Right atrium auricular region (tissue), 2 donors: ENCODE results near the gene DOCK4. TPM values are rescaled to one million over a fixed set of nuclear protein-coding genes. Genes with fewer than 3 reads are reported as not detected.

Experiments used
- DNase-seq: peaks from one replicate; pipeline ENCODE4 v3.0.0-alpha.2; 2019; ENCODE audit warnings: low spot score
- H3K27ac ChIP-seq, 2 donors: fragments of 200-600 bp; sonication (generic); 1 replicate in 1 of 2; 2 replicates in 1 of 2; pipeline ENCODE4 v1.5.1; 2016 to 2019
- H3K27me3 ChIP-seq, 2 donors: fragments of 200-600 bp; sonication (generic); one replicate each; pipeline versions ENCODE4 v1.5.1 to v1.6.0; 2017 to 2019
- H3K36me3 ChIP-seq: fragments of 200-600 bp; sonication (generic); one replicate; pipeline ENCODE4 v1.5.1; 2016
- H3K4me1 ChIP-seq, 2 donors: fragments of 200-600 bp; sonication (generic); one replicate each; pipeline versions ENCODE4 v1.5.1 to v1.6.0; 2017 to 2019
- H3K4me3 ChIP-seq, 2 donors: fragments of 200-600 bp; sonication (generic); 1 replicate in 1 of 2; 2 replicates in 1 of 2; pipeline ENCODE4 v1.5.1; 2017 to 2019; ENCODE audit warnings: mild to moderate bottlenecking in 1 of 2, moderate library complexity in 1 of 2
- H3K9me3 ChIP-seq, 2 donors: fragments of 200-600 bp; sonication (generic); one replicate each; pipeline ENCODE4 v1.5.1; 2019
- CTCF ChIP-seq, 2 donors: fragments of 200-600 bp; sonication (generic); IDR thresholded peaks; one replicate each; pipeline ENCODE4 v1.5.1; 2019; ENCODE audit warnings: antibody characterized with exemption in 2 of 2
- total RNA-seq, 2 donors: library from RNA; depleted of rRNA; stranded (reverse); fragments of >200 nt; gene quantifications; one replicate each; pipeline ENCODE4 v1.1.0, GENCODE V29; 2016

Gene DOCK4
- total RNA-seq, 2 donors from 2014 or later = 12.3 to 17.8 TPM

GRCh38 chr7:112012242-112012641 is 194.0 kb downstream of the DOCK4 start:
- no peak for TF ChIP-seq CTCF (IDR thresholded peaks at IDR 0.05)
- Histone ChIP-seq H3K4me1 (peaks cover 0 to 16% of the 10 kb centered on the region in 2 donors), H3K27ac (no peak overlapping the region), H3K4me3 (no peak overlapping the region), H3K27me3 (no peaks in the 10 kb centered on the region), H3K36me3 (no peaks in the 10 kb centered on the region), H3K9me3 (no peaks in the 10 kb centered on the region)
- no peak for DNase-seq

- Histone ChIP-seq H3K36me3 (no peaks in the 10 kb centered on the region), H3K4me3 (no peak overlapping the region), H3K27me3 (no peaks in the 10 kb centered on the region), H3K27ac (peak overlapping the region in 1 of 2 donors; percentile 9), H3K4me1 (peaks cover 0 to 16% of the 10 kb centered on the region in 2 donors), H3K9me3 (no peaks in the 10 kb centered on the region)
- no peak for DNase-seq
- no peak for TF ChIP-seq CTCF (IDR thresholded peaks at IDR 0.05)
Observed at GRCh38 chr7:112010994-112011393, 195.2 kb downstream of the DOCK4 start.

- Histone ChIP-seq H3K27ac (no peak overlapping the region), H3K4me1 (peaks cover 0 to 24% of the 10 kb centered on the region in 2 donors), H3K9me3 (no peaks in the 10 kb centered on the region), H3K36me3 (no peaks in the 10 kb centered on the region), H3K4me3 (no peak overlapping the region), H3K27me3 (no peaks in the 10 kb centered on the region)
- no peak for DNase-seq
- TF ChIP-seq CTCF (IDR thresholded peaks at IDR 0.05) = no peak
Observed at GRCh38 chr7:112010109-112010508, 196.1 kb downstream of the DOCK4 start.

- H3K4me1 ChIP-seq = peaks cover 0 to 24% of the 10 kb centered on the region in 2 donors
- no peak overlapping the region for H3K4me3 ChIP-seq
- DNase-seq = no peak
- TF ChIP-seq CTCF (IDR thresholded peaks at IDR 0.05) = no peak
- no peak overlapping the region for H3K27ac ChIP-seq
- H3K9me3 ChIP-seq = no peaks in the 10 kb centered on the region
- H3K27me3 ChIP-seq = no peaks in the 10 kb centered on the region
- no peaks in the 10 kb centered on the region for H3K36me3 ChIP-seq
Observed at GRCh38 chr7:112009081-112009480, 197.1 kb downstream of the DOCK4 start.

GRCh38 chr7:112007185-112007584 is 199.0 kb downstream of the DOCK4 start:
- Histone ChIP-seq H3K9me3 (no peaks in the 10 kb centered on the region), H3K4me1 (peaks cover 0 to 21% of the 10 kb centered on the region in 2 donors), H3K27ac (no peak overlapping the region), H3K36me3 (no peaks in the 10 kb centered on the region), H3K27me3 (no peaks in the 10 kb centered on the region), H3K4me3 (no peak overlapping the region)
- no peak for TF ChIP-seq CTCF (IDR thresholded peaks at IDR 0.05)
- DNase-seq = no peak

- no peaks in the 10 kb centered on the region for H3K27me3 ChIP-seq
- DNase-seq = no peak
- no peak overlapping the region for H3K4me3 ChIP-seq
- TF ChIP-seq CTCF (IDR thresholded peaks at IDR 0.05) = no peak
- no peak overlapping the region for H3K27ac ChIP-seq
- no peaks in the 10 kb centered on the region for H3K9me3 ChIP-seq
- H3K4me1 ChIP-seq = peaks cover 0 to 12% of the 10 kb centered on the region in 2 donors
- no peaks in the 10 kb centered on the region for H3K36me3 ChIP-seq
Observed at GRCh38 chr7:112006071-112006470, 200.1 kb downstream of the DOCK4 start.
